DND-41 (cell line): ENCODE results near the gene FKRP.

Source experiments
- ATAC-seq: fragments of 200-7000 bp; cut with Tn5 transposase; 3 replicates; pipeline ENCODE4 v1.9.1; 2021; ENCODE audit warnings: low read depth; ENCODE audit not compliant: insufficient read depth
- DNase-seq: peaks from one replicate; pipeline ENCODE4 v3.0.0-alpha.2; 2020
- H2AFZ ChIP-seq: 2 replicates; pipeline ENCODE4 v1.6.0; 2012; ENCODE audit warnings: low read depth, low read length
- H3K27ac ChIP-seq: 2 replicates; pipeline ENCODE4 v1.5.1; 2012; ENCODE audit warnings: low read length, inconsistent platforms
- H3K27me3 ChIP-seq: fragments of 200-600 bp; sonication (generic); 2 replicates; pipeline ENCODE4 v1.6.0; 2012; ENCODE audit warnings: low read length, mild to moderate bottlenecking, inconsistent platforms; ENCODE audit not compliant: insufficient read depth, poor library complexity
- H3K36me3 ChIP-seq: 2 replicates; pipeline ENCODE4 v1.5.1; 2012; ENCODE audit warnings: low read length, inconsistent platforms; ENCODE audit not compliant: insufficient read depth
- H3K4me1 ChIP-seq: 2 replicates; pipeline ENCODE4 v1.5.1; 2012; ENCODE audit warnings: mild to moderate bottlenecking, low read length; ENCODE audit not compliant: insufficient read depth
- H3K4me2 ChIP-seq: 2 replicates; pipeline ENCODE4 v1.6.0; 2012; ENCODE audit warnings: mild to moderate bottlenecking, moderate library complexity, low read length, inconsistent platforms; ENCODE audit not compliant: insufficient read depth
- H3K4me3 ChIP-seq, 2 experiments: fragments of 200-600 bp in 1 of 2; shearing (Covaris generic) in 1 of 2; 2 replicates each; pipeline ENCODE4 v1.5.1; 2012 to 2016; ENCODE audit warnings: inconsistent platforms in 2 of 2, low read length in 2 of 2, mild to moderate bottlenecking in 2 of 2, low read depth in 1 of 2, moderate library complexity in 1 of 2
- H3K79me2 ChIP-seq: 2 replicates; pipeline ENCODE4 v1.6.0; 2012; ENCODE audit warnings: low read length, inconsistent platforms; ENCODE audit not compliant: insufficient read depth
- H3K9ac ChIP-seq: 2 replicates; pipeline ENCODE4 v1.6.0; 2012; ENCODE audit warnings: low read depth, mild to moderate bottlenecking, inconsistent platforms, low read length, moderate library complexity
- H3K9me3 ChIP-seq: 2 replicates; pipeline ENCODE4 v1.5.1; 2012; ENCODE audit warnings: low read length, moderate library complexity, mild to moderate bottlenecking, inconsistent platforms; ENCODE audit not compliant: insufficient read depth, severe bottlenecking
- H4K20me1 ChIP-seq: 2 replicates; pipeline ENCODE4 v1.6.0; 2012; ENCODE audit warnings: low read length; ENCODE audit not compliant: insufficient read depth
- CTCF ChIP-seq: IDR thresholded peaks from 2 replicates; pipeline ENCODE4 v1.5.1; 2012; ENCODE audit warnings: borderline replicate concordance, low read length, moderate library complexity, mild to moderate bottlenecking; ENCODE audit not compliant: poor library complexity, severe bottlenecking; ENCODE audit errors: extremely low read depth
- EZH2 ChIP-seq: IDR thresholded peaks from 3 replicates; pipeline ENCODE4 v1.6.1; 2012; ENCODE audit warnings: borderline replicate concordance, low read depth, mild to moderate bottlenecking, moderate library complexity, low read length, inconsistent platforms; ENCODE audit not compliant: severe bottlenecking

FKRP gene

DNA sequence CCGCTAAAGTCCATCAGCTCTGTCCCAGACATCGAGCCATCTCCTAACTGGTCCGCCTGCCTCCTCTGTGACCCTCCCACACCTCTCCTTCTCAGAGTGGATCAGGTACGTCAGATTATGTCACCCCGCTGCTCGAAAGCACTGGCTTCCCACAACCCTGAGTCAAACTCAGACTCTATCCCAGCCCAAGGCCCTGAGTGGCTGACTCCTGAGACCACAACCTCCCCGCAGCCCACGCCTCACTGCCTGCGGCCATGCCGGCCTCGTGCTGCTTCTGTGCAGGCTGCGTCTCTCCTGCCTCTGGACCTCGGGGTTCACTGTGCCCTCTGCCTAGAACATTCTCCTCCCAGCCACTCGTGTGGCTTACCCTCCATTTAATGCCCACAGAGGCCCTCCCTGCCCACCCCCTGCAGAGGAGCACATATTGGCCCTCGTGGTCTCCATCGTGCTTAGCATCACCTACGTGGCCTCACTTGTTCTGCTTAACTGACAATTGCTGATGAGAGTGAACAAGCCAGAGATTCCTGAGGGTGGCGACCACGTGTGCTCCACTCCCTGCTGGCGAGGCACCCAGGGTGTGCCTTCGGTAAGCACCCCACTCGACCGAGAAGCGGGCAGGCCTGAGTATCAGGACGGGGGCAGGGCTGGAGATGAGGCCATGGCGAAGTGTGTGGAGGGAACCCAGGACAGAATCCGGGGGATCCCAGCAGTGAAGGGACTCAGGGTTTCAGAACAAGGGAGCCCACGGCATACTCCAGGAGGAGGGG, 13.5 kb upstream of the FKRP start:
- no peaks in the 10 kb centered on the region for H3K9me3 ChIP-seq
- H3K4me1 ChIP-seq: no peaks in the 10 kb centered on the region
- H3K79me2 ChIP-seq: peaks cover 78% of the 10 kb centered on the region
- no peak overlapping the region for H2AFZ ChIP-seq
- no peak overlapping the region for H3K4me2 ChIP-seq
- TF ChIP-seq CTCF: no peak
- no peak for TF ChIP-seq EZH2
- H3K27ac ChIP-seq: no peak overlapping the region
- ATAC-seq: no peak
- peaks cover 78% of the 10 kb centered on the region for H4K20me1 ChIP-seq
- H3K27me3 ChIP-seq: no peaks in the 10 kb centered on the region
- peaks cover 89% of the 10 kb centered on the region for H3K36me3 ChIP-seq
- no peak overlapping the region for H3K4me3 ChIP-seq
- H3K9ac ChIP-seq: no peak overlapping the region
- DNase-seq: no peak

GRCh38 chr19:46732966-46733689, 12.7 kb upstream of the FKRP start:
- peaks cover 78% of the 10 kb centered on the region for H4K20me1 ChIP-seq
- no peak overlapping the region for H3K4me2 ChIP-seq
- peaks cover 89% of the 10 kb centered on the region for H3K36me3 ChIP-seq

GRCh38 chr19:46733690-46734292, 12.1 kb upstream of the FKRP start:
- peaks cover 78% of the 10 kb centered on the region for H4K20me1 ChIP-seq
- TF ChIP-seq CTCF: no peak
- TF ChIP-seq EZH2: no peak
- H3K36me3 ChIP-seq: peaks cover 89% of the 10 kb centered on the region
- no peak overlapping the region for H2AFZ ChIP-seq
- H3K27ac ChIP-seq: no peak overlapping the region
- peaks cover 80% of the 10 kb centered on the region for H3K79me2 ChIP-seq
- no peaks in the 10 kb centered on the region for H3K27me3 ChIP-seq
- no peak overlapping the region for H3K4me3 ChIP-seq
- H3K4me1 ChIP-seq: no peaks in the 10 kb centered on the region
- no peak overlapping the region for H3K9ac ChIP-seq
- H3K4me2 ChIP-seq: no peak overlapping the region
- no peak for DNase-seq
- no peak for ATAC-seq
- H3K9me3 ChIP-seq: no peaks in the 10 kb centered on the region

More at GRCh38 chr19:46732966-46733689, 12.7 kb upstream of the FKRP start:
- DNase-seq (no peak), ATAC-seq (no peak)
- Histone ChIP-seq H3K27me3 (no peaks in the 10 kb centered on the region), H3K4me3 (no peak overlapping the region), H3K9ac (no peak overlapping the region), H2AFZ (no peak overlapping the region), H3K9me3 (no peaks in the 10 kb centered on the region), H3K79me2 (peaks cover 79% of the 10 kb centered on the region), H3K27ac (no peak overlapping the region), H3K4me1 (no peaks in the 10 kb centered on the region)
- no peak for TF ChIP-seq CTCF
